ENCODE data around the gene PGLYRP2. TPM values are rescaled to one million over a fixed set of nuclear protein-coding genes. Genes with fewer than 3 reads are reported as not detected.

Gene PGLYRP2
- total and polyA plus RNA-seq, 2 donors (not counting 3 experiments of a cell fraction or from before 2014, with no cell fraction given): 0.03 to 0.18 TPM

GRCh38 chr19:15427991-15428471 is 51.3 kb downstream of the PGLYRP2 start:
- H3K4me1 ChIP-seq (ENCODE audit: control insufficient read depth, extremely low read depth, insufficient read depth, low read length): peaks cover 10% of the 10 kb centered on the region
- H3K4me2 ChIP-seq (ENCODE audit: insufficient read depth, low read length): no peak overlapping the region
- no TSS peak for BruUV-seq (replicated peaks)
- intact Hi-C loops (cut with micrococcal nuclease) (no loop called here), dilution Hi-C loops (cut with MboI; ENCODE audit: extremely low pct_ligation_motif_present, low sequenced_read_pairs) (no loop called here)
- DNase-seq (ENCODE audit: low read depth, low spot score): no peak
- H2AFZ ChIP-seq (ENCODE audit: low read depth, low read length): no peak overlapping the region
- no peak overlapping the region for H3K9ac ChIP-seq (replicated peaks; ENCODE audit: extremely low read depth, insufficient read depth, low read length)
- H3K36me3 ChIP-seq (ENCODE audit: control insufficient read depth in 2 of 2, extremely low read depth in 1 of 2, insufficient read depth in 2 of 2, low read length in 2 of 2): peaks cover 10 to 49% of the 10 kb centered on the region in 2 experiments
- H3K27me3 ChIP-seq (ENCODE audit: control insufficient read depth in 2 of 2, insufficient read depth in 2 of 2, low read length in 2 of 2): no peaks in the 10 kb centered on the region
- peaks cover 46% of the 10 kb centered on the region for H3K79me2 ChIP-seq (ENCODE audit: control insufficient read depth, insufficient read depth, low read length)
- no peaks in the 10 kb centered on the region for H3K9me3 ChIP-seq (replicated peaks; ENCODE audit: control insufficient read depth, insufficient read depth, low read length)
- H4K20me1 ChIP-seq (replicated peaks; ENCODE audit: control insufficient read depth, extremely low read depth, insufficient read depth, low read length): no peaks in the 10 kb centered on the region
- POLR2A ChIA-PET: no interaction called here
- no peak overlapping the region for H3K27ac ChIP-seq (ENCODE audit: insufficient read depth, low read depth, low read length)
- no peak overlapping the region for H3K4me3 ChIP-seq (replicated peaks in 1 of 3; ENCODE audit: insufficient read depth in 1 of 3, low read depth in 1 of 3, low read length in 3 of 3)
- CTCF ChIA-PET: interaction anchor here (2.1 kb wide), 1 partner anchor 9 kb away, joined by 13 read pairs; the partner anchor contains the start of gene AKAP8L
- TF ChIP-seq GATA2 (IDR thresholded peaks at IDR 0.05; ENCODE audit: insufficient read depth, insufficient read length, low read depth, low read length): no peak
- TF ChIP-seq, protein P1, sequence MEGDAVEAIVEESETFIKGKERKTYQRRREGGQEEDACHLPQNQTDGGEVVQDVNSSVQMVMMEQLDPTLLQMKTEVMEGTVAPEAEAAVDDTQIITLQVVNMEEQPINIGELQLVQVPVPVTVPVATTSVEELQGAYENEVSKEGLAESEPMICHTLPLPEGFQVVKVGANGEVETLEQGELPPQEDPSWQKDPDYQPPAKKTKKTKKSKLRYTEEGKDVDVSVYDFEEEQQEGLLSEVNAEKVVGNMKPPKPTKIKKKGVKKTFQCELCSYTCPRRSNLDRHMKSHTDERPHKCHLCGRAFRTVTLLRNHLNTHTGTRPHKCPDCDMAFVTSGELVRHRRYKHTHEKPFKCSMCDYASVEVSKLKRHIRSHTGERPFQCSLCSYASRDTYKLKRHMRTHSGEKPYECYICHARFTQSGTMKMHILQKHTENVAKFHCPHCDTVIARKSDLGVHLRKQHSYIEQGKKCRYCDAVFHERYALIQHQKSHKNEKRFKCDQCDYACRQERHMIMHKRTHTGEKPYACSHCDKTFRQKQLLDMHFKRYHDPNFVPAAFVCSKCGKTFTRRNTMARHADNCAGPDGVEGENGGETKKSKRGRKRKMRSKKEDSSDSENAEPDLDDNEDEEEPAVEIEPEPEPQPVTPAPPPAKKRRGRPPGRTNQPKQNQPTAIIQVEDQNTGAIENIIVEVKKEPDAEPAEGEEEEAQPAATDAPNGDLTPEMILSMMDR (IDR thresholded peaks at IDR 0.05; ENCODE audit: extremely low read depth in 1 of 2, insufficient read depth in 1 of 2, low read depth in 1 of 2, low read length in 2 of 2): no peak
- no peak for TF ChIP-seq POLR2AphosphoS5 (IDR thresholded peaks at IDR 0.05; ENCODE audit: insufficient read depth, low read depth, low read length)
- TF ChIP-seq MYC (IDR thresholded peaks at IDR 0.05; ENCODE audit: low read depth, low read length): no peak
- TF ChIP-seq JUN (IDR thresholded peaks at IDR 0.05; ENCODE audit: borderline replicate concordance, insufficient read depth, insufficient read length, low read depth): no peak
- no peak for TF ChIP-seq FOS (IDR thresholded peaks at IDR 0.05; ENCODE audit: borderline replicate concordance, insufficient read depth, low read length)
- no peak for TF ChIP-seq MAX (IDR thresholded peaks at IDR 0.05; ENCODE audit: insufficient read depth, insufficient read length)
- TF ChIP-seq EZH2 (IDR thresholded peaks at IDR 0.05; ENCODE audit: borderline replicate concordance, low read depth, low read length, severe bottlenecking): no peak
- no peak for TF ChIP-seq POLR2A (IDR thresholded peaks at IDR 0.05; ENCODE audit: low read depth, low read length)
- no peaks in the 10 kb centered on the region for H3K9me1 ChIP-seq (replicated peaks; ENCODE audit: control insufficient read depth, extremely low read depth, insufficient read depth, low read length)
- no peak for FAIRE-seq
